Central memory CD4-positive, alpha-beta T cell (primary cell): Measurements from ENCODE around the gene RNF149.

Experiments
- DNase-seq: peaks from one replicate; pipeline ENCODE4 v3.0.0; 2022

Gene RNF149

DNA sequence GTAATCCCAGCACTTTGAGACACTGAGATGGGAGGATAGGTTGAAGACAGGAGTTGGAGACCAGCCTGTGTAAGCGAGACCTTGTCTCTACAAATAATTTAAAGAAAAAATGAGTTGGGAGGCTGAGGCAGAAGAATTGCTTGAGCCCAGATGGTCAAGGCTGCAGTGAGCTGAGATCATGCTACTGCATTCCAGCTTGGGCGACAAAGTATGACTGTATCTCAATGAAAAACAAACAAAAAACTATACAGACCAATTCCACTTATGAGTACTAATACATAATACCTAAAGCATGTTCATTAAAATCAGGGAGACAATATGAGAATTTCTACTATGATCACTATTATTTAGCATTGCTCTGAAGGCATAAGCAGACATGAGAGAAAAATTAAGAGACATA is 12.6 kb downstream of the RNF149 start:
- DNase-seq: no peak

DNA sequence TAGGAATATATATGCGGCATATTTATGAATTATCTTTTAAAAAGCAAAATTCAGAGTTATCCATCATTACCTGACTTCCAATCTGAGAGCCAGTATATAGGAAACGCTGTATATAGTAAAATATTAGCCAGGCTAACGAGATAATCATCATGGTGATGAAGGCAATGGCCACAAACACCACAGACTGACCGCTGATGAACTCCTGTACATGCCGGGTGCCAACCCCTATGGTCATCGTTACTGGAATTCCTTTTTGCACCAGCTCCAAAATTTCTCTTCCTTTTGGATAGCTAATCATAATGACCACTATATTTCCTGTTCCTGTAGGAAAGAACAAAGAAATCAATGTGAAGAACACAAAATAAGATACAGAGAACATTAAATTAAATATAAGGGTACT is 13.6 kb downstream of the RNF149 start:
- DNase-seq: no peak

GRCh38 chr2:101293544-101293943 is 15.0 kb downstream of the RNF149 start:
- no peak for DNase-seq

DNA sequence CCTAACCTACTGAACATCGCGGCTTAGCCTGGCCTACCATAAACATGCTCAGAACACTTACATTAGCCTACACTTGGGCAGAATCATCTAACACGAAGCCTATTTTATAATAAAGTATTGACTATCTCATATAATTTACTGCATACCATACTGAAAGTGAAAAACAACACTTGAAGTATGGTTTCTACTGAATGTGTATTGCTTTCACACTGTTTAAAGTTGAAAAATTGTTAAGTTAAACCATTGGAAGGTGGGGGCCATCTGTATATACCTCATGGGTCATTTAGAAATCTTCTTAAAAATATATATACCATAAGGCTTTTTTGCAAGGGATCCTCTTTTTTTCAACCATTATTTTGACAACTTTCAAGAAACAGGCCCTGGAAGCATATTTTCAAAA is 16.5 kb downstream of the RNF149 start:
- no peak for DNase-seq

DNA sequence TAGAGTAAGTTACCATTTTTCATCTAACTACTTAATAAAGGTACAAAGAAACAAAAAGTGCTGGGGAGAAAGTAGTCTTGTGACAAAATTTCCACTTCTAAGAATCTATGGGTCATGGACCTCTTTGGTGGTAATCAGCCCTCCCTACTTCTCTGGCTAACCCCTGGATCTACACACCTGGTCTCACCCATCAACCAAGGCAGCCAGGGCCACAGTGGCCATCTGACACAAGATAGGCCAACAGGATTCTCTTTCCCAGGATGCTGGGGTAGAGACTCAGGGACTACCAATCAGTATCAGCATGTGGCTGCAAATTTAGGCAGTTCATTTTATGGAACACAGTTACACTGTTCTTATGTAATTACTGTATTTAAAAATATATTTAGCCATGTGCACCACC is 17.8 kb downstream of the RNF149 start:
- no peak for DNase-seq

GRCh38 chr2:101287303-101287702 is 21.2 kb downstream of the RNF149 start:
- no peak for DNase-seq

DNA sequence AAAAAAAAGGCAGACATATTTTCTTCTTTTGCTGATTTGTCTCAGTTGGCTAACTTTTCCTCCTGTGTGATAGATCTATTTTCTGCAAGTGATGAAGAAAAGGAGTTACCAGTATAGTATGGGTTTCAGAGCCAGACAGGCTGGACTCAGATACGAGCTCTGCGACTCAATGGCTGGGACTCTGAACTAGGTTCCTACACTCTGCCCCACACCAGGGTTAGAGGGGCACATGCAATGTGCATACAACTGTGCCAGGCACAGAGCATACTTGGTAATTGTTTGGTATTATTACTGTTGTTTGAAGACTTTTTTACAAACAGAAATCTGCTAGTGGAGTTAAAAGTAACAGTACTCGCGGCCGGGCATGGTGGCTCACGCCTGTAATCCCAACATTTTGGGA is 21.8 kb downstream of the RNF149 start:
- DNase-seq: no peak

DNA sequence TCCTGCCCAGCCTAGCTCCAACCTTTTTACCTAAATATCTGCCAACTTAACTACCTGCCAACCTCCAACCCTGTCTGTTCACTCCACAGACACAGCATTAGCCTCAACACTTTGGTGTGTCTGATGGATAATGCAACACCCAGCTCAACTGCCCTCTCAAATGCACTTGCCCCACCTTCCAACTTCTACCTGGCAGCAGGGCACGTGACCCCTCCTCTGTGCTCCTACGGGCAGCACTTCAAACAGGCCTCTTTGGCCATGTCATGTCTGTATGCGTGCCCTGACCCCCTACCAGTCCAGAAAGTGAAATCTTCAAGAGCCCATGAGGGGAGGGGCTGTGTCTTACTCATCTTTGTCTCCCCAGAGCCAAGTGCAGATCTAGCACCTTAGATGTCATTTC is 25.5 kb downstream of the RNF149 start:
- no peak for DNase-seq

DNA sequence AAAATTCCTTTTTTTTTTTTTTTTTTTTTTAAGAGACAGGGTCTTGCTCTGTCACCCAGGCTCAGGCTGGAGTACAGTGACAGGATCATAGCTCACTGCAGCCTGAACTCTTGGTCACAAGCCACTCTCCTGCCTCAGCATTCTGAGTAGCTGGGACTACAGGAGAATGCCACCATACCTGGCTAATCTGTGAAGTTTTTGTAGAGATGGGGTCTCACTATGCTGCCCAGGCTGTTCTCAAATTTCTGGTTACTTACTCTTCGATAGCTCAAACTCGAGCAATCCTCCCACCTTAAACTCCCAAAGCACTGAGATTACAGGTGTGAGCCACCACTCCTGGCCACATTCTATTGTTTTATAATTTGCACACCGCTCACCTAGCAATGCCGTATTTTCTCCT is 27.0 kb downstream of the RNF149 start:
- no peak for DNase-seq

DNA sequence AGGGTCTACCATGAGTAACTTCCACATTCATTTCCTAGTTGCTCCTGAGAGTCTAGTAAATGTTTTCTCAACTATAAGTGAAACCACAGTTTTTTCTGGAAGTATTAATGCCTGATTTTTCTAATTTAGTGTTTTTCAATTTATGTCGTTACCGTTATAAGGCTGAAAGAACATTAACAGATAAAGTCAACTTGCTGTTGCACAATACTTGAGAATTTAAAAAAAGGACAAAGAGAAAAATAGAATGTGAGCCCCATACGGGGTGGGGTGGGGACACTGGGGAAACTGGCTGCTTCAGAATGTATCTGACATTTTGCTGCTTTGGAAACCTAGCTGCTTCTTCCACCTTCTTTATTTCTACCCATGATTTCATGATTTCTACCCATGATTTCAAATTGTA is 29.6 kb downstream of the RNF149 start:
- no peak for DNase-seq

- DNase-seq: no peak
Measured at GRCh38 chr2:101277111-101277510, 31.4 kb downstream of the RNF149 start.

DNA sequence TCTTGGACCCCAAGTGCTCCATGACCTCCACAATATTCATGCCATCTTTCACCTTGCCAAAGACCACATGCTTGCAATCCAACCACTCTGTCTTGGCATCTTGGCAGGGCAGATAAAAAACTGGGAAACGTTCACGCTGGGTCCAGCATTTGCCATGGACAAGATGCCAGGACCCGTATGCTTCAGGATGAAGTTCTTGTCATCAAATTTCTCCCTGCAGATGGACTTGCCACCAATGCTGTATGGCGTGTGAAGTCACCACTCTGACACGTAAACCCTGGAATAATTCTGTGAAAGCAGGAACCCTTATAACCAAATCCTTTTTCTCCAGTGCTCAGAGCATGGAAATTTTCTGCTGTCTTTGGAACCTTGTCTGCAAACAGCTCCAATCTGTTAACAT is 34.4 kb downstream of the RNF149 start:
- no peak for DNase-seq

DNA sequence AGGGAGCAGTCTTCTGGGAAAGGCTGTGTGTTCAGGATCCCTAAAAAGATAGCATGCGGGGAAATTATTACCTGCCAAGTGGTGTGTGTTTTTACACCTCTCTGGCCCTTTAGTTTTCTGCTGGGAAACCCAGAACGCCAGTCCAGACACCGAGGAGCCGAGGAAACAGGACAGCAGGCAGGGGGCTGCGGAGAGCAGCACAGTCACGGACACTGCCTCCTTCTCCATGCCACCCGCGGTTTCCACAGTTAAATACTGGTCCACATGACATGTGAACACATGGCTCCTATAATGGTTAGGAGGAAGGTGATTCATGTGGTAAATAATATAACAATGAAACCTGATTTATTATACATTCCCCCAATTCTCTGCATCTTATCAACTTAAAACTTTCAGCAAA is 35.4 kb downstream of the RNF149 start:
- DNase-seq: no peak

- DNase-seq: no peak
Measured at GRCh38 chr2:101272045-101272784, 36.3 kb downstream of the RNF149 start.

- DNase-seq: no peak
Measured at GRCh38 chr2:101270700-101271259, 37.7 kb downstream of the RNF149 start.

DNA sequence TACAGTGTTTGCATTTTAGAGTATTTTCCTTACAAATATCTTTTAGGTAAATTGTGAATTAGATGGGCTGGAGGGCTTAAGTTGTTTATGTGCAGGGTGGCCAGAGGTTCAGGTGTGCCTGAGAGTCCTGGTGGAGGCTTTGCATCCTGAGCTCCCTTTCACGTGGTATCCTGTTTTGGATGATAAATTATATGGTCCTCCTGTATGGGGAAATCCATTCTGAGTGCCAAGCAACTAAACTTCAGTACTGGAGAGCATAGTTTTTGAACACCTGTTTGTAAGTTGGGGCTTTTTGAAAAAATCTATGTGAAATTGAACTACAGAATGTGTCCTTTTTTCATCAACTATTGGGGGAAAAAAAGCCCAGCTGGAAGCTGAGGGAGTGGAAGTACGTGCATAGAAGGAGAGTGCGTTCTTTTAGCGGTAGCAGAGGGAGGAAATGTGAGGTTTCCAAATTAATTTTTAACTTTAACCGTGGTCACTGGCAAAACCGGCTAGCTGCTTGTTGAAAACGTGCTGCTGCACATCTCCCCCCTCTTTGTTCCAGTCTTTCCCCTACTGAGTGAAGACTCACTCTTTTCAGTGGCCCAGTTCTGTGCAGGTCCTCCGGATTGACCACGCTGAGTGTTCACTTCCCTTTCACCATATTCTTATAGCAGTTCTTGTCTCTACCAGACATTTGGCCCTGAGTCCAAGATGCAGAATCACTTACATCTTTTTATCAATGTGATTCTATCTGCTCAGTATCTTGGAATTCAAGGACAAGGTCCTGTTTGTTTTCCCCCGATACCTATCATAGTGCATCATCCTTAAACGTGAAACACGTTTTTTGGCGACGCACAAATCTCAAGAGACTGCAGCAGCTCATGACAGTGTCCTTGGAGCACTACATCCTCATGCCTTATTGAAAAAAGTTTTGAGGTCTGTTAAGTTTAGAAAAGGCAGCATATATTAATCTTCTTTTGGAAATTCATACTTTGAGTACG is 40.5 kb downstream of the RNF149 start:
- no peak for DNase-seq

GRCh38 chr2:101265893-101266499 is 42.5 kb downstream of the RNF149 start:
- no peak for DNase-seq

DNA sequence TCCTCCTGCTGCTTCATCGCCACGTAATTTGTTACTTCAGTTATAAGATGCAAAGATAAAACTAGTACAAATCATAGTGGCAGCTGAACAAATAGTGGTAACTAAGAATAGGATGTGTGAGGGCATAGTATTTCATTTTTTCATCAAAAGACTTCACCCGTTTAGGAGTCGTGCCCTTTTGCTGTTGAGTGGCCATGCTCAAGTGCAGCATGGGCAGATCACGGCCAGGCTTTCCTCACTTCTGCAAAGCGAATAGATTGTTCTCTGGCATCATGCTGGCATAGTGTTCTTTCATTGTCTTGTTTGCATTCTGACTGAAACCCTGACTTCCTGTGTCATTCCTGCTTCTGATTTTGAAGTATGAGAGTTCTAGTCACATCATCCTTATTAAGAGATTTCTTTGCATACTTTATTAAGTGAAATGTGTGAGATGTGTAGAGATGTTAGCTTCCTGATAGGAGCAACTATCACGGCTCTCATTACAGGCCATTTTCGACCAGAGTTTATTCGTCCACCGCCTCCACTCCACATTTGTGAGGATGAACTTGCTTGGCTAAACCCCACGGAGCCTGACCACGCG is 44.1 kb downstream of the RNF149 start:
- DNase-seq: no peak

- no peak for DNase-seq
Measured at GRCh38 chr2:101263377-101263800, 45.1 kb downstream of the RNF149 start.

DNA sequence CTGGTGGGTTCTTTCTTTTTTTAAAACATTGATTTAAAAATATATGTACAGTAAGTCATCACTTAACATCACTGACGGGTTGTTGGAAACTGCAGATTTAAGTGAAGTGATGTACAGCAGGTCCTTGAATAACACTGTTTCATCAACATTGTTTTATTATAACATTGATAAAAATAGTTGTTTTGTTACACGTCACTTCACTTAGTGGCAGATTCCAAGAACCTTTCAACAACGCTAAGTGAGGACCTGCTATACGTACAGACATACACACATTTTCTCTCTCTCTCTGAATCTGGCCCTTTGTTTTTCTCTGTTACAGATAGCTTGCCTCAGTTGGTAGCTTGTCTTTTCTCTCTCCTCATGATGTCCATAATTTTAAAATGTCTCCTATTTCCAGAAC is 46.4 kb downstream of the RNF149 start:
- no peak for DNase-seq

- DNase-seq: no peak
Measured at GRCh38 chr2:101258804-101259203, 49.7 kb downstream of the RNF149 start.

DNA sequence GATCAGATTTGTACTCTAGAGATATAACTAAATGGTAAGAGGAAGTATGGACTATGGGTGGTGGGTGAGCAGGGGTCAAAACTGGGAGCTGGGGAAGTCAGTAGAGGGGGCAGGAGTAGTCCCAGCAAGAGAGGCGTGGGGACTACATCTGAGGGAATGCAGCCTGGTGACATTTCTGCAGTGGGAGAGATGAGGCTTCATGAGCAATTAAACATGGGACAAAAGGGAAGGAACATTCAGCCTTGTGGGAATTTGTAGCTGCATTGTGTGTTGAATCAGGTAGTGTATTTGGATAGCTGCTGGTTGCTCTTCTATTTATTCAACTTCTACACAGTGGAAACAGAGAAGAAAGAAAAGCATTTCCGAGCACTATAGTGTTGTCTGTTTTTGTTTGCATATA is 52.2 kb downstream of the RNF149 start:
- DNase-seq: no peak

DNA sequence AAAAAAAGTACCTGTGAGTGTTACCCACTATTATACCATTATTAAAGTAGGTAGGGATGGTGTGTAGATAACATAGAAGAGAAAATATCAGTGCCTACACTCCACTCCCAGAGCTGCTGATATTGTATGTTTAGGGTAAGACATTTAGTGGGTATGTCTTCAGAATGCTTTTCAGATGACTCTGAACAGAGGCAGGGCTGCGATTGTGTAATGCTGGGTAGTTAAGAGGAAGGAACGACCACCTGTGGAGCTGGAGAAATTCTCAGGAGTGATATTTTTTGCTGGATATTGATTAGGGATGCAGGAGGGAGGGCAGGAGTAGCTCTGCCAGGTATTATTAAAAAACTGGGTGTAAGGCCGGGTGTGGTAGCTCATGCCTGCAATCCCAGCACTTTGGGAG is 53.0 kb downstream of the RNF149 start:
- no peak for DNase-seq
